NCI-H524 treated with DMSO at 0.1 percent for 48 hours (cell line): ENCODE data around the gene MAN2B2.
"Not testable (repeated sequence)": the region's sequence is repeated elsewhere in the genome, so short reads cannot be mapped to it uniquely, and the experiment has no call there.

Experiments
- DNase-seq: peaks from one replicate; lab custom pipeline; 2025; lab: John Stamatoyannopoulos, UW

Gene MAN2B2

DNA sequence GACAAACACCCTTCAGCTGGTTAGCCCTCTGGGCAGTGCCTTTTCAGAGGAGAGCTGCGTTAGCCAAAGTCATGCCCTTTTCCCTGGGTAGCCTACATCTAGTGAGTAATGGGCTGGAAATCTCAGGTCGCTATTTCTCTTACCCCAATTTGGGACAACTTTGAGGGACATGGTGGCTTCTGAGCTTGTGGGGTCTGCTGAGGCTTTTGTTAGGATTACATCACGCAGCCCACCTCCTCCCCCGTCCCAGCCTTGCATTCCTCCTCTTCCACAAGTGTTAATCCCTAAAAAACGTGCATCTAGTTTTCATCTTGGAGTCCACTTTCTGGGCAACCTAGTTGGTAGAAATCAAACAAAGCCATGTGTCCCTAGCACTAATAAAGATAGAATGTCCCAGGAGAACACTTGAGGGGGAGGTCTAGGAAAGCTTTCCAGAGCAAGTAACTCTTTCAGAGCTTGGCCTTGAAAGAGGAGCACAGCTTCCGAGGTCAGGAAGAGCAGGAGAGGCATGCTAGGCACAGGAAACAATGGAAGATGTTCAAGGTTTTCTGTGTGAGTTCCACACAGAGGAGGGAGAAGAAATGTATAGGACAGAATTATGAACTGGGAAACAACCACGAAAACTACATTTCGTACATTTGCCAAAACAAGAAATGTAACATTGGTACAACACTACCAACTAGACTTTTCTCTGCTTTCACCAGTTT lies 68.3 kb downstream of the MAN2B2 start:
- no peak for DNase-seq

- DNase-seq, result no peak
Measured at GRCh38 chr4:6644792-6645530, 70.0 kb downstream of the MAN2B2 start.

- DNase-seq, result no peak
Measured at GRCh38 chr4:6647169-6647568, 72.2 kb downstream of the MAN2B2 start.

DNA sequence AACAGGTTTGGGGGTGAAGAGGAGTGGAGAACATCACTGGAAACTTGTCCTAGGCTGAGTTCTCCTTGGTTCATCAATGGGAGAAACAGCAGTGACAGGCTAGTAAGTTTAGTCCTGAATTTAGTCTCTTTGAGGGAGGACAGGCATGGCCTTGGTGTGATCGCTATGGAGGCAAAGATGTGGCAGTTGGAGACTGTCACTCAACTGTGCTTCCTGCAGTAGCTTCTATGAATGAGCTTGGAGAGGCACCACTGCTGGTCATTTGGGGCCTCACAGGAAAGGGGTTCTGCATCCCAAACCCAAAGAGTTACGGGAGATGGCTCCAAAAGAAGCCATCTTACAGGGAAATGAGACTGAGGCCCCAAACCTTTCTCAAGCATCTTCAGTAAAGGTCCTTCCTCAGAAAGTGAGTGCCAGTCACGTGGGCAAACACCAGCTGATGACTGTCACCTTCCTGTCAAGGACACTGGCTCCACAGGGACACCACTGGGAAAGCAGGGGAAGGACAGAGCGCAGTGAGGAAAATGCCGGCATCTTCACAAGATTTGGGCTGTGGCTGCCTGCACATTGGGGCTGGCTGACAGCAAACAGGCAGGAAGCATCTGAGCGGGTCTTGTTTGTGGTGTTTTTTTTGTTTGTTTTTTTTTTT lies 72.7 kb downstream of the MAN2B2 start:
- DNase-seq, result no peak

DNA sequence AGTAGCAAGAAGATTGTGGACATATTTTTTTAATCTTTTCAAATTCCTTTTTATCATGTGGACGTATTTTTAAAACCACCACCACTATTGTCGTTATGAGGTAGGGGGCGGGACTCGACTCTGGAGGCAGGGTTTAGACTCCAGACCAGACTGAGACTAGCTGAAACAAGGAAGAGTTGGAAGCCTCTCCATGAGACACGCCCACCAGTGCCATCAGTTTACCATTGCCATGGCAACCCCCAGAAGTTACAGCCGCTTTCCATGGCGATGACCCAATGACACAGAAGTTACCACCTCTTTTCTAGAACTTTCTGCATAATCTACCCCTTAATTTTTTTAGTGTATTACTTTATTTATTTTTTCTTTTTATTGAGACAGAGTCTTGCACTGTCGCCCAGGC lies 74.2 kb downstream of the MAN2B2 start:
- DNase-seq, result no peak

DNA sequence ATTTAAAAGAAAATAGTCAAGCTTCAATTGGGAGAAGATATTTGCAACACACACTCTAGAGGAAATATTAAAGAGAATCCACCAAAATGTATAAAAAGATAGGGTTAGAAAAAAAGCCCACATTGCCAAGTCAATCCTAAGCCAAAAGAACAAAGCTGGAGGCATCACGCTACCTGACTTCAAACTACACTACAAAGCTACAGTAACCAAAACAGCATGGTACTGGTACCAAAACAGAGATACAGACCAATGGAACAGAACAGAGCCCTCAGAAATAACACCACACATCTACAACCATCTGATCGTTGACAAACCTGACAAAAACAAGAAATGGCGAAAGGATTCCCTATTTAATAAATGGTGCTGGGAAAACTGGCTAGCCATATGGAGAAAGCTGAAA lies 79.2 kb downstream of the MAN2B2 start:
- DNase-seq, result not testable (repeated sequence)

- DNase-seq, result not testable (repeated sequence)
Measured at GRCh38 chr4:6655291-6655690, 80.3 kb downstream of the MAN2B2 start.

- DNase-seq, result no peak
Measured at GRCh38 chr4:6655924-6656323, 80.9 kb downstream of the MAN2B2 start.

- DNase-seq, result no peak
Measured at GRCh38 chr4:6657242-6658208, 82.5 kb downstream of the MAN2B2 start.

DNA sequence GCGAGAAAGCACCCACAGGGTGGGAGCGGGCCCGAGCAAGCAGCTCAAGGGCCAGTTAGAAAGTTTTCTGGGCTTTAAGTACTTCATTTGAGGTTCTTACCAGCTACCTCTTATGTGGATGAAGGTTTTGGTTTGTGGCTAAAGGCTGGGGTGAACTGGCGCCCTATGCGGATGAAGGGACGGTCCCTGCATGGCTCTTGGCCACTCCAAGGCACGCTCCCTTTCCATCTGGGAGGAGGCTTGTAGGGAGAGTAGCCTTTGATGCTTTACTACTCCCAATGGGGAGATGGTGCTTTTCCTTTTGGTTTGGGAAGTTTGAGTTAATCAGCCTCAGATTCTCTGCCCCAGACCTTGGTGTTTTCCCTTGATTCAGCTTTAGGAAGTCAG lies 83.2 kb downstream of the MAN2B2 start:
- DNase-seq, result no peak

GRCh38 chr4:6658597-6659075 lies 83.6 kb downstream of the MAN2B2 start:
- DNase-seq, result no peak

DNA sequence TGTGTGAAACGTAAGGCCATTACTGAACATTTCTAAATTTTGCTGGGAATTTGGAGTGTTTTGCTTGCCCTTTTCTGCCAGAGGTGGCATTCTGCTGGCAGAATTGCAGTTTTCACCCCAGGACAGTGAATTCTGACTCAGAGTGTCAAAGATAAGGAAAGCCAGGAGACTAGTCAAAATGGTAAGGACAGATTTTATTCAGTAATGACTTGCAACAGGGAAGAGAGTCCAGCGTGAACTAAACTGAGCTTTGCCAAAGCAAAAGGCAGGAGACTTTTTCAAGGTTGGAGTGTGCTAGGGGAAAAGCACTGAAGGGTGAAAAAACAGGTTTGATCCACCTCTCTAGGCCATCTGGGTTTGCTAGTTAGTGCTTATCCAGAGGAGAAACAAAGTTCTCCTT lies 84.9 kb downstream of the MAN2B2 start:
- no peak for DNase-seq

DNA sequence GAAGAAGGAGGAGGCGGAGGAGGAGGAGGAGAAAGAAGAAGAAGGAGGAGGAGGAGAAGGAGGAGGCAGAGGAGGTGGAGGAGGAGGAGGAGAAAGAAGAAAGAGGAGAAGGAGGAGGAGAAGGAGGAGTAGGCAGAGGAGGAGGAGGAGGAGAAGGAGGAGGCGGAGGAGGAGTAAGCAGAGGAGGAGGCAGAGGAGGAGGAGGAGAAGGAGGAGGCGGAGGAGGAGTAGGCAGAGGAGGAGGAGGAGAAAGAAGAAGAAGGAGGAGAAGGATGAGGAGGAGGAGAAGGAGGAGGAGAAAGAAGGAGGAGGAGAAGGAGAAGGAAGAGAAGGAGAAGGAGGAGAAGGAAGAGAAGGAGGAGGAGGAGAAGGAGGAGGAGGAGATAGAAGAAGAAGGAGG lies 85.4 kb downstream of the MAN2B2 start:
- no peak for DNase-seq

GRCh38 chr4:6662591-6662990 lies 87.6 kb downstream of the MAN2B2 start:
- no peak for DNase-seq

GRCh38 chr4:6663596-6664393 lies 88.8 kb downstream of the MAN2B2 start:
- no peak for DNase-seq

GRCh38 chr4:6665320-6665654 lies 90.3 kb downstream of the MAN2B2 start:
- DNase-seq, result no peak

DNA sequence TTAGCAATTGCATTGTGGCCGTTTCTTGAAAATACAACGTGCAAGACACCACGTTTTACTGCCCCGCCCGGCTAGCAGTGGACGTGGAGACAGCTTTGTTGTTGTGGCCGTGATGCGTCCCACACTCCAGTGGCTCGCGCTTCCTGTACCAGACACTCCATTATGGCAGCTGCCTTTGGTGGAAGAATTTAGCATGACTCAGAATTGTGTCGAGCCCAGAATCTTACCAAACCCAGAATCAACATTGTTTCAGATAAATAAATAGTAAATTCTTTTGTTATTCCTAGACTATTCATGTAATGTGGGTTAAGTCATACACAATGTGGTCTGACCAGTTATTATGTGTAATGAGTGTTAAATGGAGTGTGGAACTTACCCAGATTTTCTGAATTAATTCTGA lies 93.4 kb downstream of the MAN2B2 start:
- no peak for DNase-seq

GRCh38 chr4:6671648-6672047 lies 96.7 kb downstream of the MAN2B2 start:
- no peak for DNase-seq

DNA sequence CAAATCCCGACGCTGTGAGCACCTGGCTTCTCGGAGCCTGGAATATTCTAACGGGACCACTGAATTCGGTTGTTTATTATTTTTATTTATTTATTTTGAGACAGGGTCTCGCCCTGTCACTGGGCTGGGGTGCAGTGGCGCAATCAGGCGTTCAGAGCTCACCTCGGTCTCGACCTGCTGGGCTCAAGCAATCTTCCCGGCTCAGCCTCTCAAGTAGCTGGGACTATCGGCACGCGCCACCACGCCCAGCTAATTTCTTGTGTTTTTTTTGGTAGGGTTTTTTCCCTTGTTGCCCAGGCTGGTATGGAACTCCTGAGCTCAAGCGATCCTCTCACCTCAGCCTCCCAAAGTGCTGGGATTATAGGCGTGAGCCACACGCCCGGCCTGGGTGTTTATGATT lies 97.1 kb downstream of the MAN2B2 start:
- no peak for DNase-seq

GRCh38 chr4:6672541-6673190 lies 97.7 kb downstream of the MAN2B2 start:
- DNase-seq, result not testable (repeated sequence)
